Fibroblast of the aortic adventitia (primary cell): ENCODE measurements around the gene LEMD2. TPM values are rescaled to one million over a fixed set of nuclear protein-coding genes. Genes with fewer than 3 reads are reported as not detected.

Source experiments
- DNase-seq: peaks from one replicate; pipeline ENCODE4 v3.0.0-alpha.2; 2010; ENCODE audit warnings: low read depth
- H3K4me3 ChIP-seq: 2 replicates; pipeline ENCODE4 v1.5.1; 2011; ENCODE audit warnings: low read depth, mild to moderate bottlenecking, control low read depth, low read length, moderate library complexity
- CTCF ChIP-seq: IDR thresholded peaks from 2 replicates; pipeline ENCODE4 v1.5.1; 2011; ENCODE audit warnings: mild to moderate bottlenecking, low read length, control low read depth, inconsistent platforms; ENCODE audit not compliant: insufficient read depth
- total RNA-seq: library from RNA; depleted of rRNA; stranded (reverse); fragments of >200 nt; gene quantifications from 2 replicates; pipeline ENCODE4 v1.2.3, GENCODE V29; 2012; ENCODE audit warnings: low replicate concordance

LEMD2 gene
- total RNA-seq, 1 donor = 31.2 TPM

- TF ChIP-seq CTCF = no peak
- H3K4me3 ChIP-seq = no peak overlapping the region
- no peak for DNase-seq
Measured at GRCh38 chr6:33792981-33793380, 4.1 kb upstream of the LEMD2 start.

GRCh38 chr6:33791620-33792019 lies 2.7 kb upstream of the LEMD2 start:
- no peak for DNase-seq
- no peak overlapping the region for H3K4me3 ChIP-seq
- no peak for TF ChIP-seq CTCF

- DNase-seq = no peak
- no peak overlapping the region for H3K4me3 ChIP-seq
- TF ChIP-seq CTCF = no peak
Measured at GRCh38 chr6:33790910-33791309, 2.0 kb upstream of the LEMD2 start.

GRCh38 chr6:33790379-33790778 lies 1.4 kb upstream of the LEMD2 start:
- H3K4me3 ChIP-seq = no peak overlapping the region
- no peak for TF ChIP-seq CTCF
- no peak for DNase-seq

GRCh38 chr6:33789550-33789895 lies 593 bp upstream of the LEMD2 start:
- DNase-seq = no peak
- peak overlapping the region; percentile 53 for H3K4me3 ChIP-seq
- TF ChIP-seq CTCF = no peak

GRCh38 chr6:33787954-33788693 lies 806 bp downstream of the LEMD2 start:
- peak; percentile 75 for DNase-seq
- H3K4me3 ChIP-seq = peak overlapping the region; percentile 74
- no peak for TF ChIP-seq CTCF
